Subcutaneous adipose tissue (tissue), 4 donors: Measurements from ENCODE around the gene ACOT7. TPM values are rescaled to one million over a fixed set of nuclear protein-coding genes. Genes with fewer than 3 reads are reported as not detected.

Experiments
- total RNA-seq, 4 donors: library from RNA; depleted of rRNA; stranded (reverse); fragments of >200 nt; gene quantifications; one replicate each; pipeline ENCODE4 v1.1.0, GENCODE V29; 2016
- TF ChIP-seq, protein P1 (sequence below): fragments of 450-650 bp; IDR thresholded peaks from one replicate; pipeline ENCODE4 v1.5.1; 2016; ENCODE audit warnings: low read depth, mild to moderate bottlenecking, control low read depth, antibody characterized with exemption, moderate library complexity

The ACOT7 gene
- total RNA-seq, 4 donors from 2014 or later: 7.5 to 14.3 (median 9.8) TPM

DNA sequence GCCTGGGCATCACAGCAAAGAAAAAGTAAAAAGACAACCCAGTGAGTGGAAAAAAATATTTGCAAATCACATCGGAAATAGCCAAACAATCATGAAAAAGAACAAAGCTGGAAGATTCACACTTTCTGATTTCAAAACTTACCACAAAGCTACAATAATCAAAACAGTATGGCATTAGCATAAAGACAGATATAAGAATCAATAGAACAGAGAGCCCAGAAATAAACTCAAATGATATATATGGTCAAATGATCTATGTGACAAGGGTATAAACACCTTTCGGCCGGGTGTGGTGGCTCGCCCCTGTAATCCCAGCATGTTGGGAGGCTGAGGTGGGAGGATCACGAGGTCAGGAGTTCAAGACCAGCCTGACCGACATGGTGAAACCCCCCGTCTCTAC, 13.5 kb downstream of the ACOT7 start:
- TF ChIP-seq, protein P1, sequence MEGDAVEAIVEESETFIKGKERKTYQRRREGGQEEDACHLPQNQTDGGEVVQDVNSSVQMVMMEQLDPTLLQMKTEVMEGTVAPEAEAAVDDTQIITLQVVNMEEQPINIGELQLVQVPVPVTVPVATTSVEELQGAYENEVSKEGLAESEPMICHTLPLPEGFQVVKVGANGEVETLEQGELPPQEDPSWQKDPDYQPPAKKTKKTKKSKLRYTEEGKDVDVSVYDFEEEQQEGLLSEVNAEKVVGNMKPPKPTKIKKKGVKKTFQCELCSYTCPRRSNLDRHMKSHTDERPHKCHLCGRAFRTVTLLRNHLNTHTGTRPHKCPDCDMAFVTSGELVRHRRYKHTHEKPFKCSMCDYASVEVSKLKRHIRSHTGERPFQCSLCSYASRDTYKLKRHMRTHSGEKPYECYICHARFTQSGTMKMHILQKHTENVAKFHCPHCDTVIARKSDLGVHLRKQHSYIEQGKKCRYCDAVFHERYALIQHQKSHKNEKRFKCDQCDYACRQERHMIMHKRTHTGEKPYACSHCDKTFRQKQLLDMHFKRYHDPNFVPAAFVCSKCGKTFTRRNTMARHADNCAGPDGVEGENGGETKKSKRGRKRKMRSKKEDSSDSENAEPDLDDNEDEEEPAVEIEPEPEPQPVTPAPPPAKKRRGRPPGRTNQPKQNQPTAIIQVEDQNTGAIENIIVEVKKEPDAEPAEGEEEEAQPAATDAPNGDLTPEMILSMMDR: no peak

DNA sequence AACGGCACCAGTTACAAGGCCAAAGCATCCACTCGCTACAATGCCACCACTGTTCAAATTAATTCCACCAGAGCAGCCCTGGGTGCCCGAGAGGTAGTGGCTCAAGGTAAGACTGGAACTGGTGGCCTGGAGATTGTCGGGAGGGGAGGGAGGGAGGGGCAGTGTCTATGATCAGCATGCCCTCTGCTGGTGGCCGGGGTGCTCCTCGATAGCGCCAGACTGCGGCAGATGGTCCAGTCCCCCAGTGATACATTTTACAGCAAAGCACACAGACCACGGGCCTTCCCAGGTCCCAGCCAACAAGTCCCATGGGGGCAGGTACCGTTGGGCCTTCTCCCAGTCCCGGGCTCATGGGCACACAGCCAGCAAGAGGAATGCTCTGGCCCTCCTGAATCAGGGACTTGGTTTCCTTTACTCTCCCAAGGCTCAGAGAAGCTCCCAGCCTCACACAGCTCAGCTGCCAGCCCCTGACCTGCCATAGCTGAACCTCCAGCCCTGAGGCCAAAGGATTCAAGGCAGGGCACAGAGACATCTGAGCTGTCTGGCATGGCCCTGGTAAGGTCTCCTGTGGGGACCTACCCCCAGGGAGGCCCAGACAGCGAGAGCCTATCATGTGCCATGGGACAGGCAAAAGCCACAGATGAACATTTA, 15.3 kb downstream of the ACOT7 start:
- TF ChIP-seq, protein P1: no peak

DNA sequence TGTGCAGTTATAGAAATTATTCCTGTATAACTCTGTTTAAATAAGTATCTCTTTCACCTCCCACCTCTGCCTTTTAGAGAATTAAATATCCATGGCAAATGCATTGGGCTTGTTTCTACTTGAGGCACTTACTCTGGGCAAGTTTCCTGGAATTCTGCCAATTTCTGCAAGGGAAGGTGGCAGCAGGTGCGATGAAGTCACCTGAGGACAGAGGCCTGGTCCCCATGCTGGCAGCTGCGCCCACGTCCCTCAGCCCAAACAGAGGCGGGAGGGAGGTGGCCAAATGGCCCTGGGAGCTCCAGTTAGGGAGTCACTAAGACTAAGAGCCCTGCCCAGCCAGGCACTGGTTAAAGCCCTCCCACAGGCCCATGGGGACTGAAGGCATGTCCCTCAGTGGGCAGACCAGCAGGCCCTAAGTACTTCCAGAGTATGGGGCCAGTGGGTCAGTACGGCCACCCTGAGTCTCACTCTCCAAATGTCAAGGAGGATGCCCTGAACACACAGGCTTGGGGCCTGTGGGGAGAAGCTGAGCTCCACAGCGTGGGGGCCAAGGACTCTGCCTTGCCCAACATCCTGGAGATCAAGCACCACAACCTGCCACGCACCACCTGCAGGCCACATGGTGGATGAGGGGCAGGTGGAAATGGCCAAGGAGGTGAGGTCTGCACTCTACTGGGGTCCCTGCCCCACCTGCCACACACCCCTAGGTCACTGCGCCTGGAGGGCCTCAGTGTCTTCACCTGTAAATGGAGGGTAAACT, 19.4 kb downstream of the ACOT7 start:
- TF ChIP-seq, protein P1: no peak

DNA sequence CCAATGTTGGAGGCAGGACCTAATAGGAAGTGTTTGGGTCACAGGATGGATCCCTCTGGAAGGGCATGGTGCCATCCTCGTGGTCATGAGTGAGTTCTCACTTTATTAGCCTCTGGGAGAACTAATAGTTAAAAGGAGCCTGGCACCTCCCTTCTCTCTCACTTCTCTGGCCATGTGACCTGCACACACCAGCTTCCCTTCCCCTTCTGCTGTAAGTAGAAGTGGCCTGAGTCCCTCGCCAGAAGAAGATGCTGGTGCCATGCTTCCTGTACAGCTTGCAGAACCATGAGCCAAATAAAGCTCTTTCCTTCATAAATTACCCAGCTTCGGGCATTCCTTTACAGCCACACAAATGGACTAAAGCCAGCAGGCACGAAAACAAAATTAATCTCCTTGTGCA, 23.6 kb downstream of the ACOT7 start:
- TF ChIP-seq, protein P1: no peak

DNA sequence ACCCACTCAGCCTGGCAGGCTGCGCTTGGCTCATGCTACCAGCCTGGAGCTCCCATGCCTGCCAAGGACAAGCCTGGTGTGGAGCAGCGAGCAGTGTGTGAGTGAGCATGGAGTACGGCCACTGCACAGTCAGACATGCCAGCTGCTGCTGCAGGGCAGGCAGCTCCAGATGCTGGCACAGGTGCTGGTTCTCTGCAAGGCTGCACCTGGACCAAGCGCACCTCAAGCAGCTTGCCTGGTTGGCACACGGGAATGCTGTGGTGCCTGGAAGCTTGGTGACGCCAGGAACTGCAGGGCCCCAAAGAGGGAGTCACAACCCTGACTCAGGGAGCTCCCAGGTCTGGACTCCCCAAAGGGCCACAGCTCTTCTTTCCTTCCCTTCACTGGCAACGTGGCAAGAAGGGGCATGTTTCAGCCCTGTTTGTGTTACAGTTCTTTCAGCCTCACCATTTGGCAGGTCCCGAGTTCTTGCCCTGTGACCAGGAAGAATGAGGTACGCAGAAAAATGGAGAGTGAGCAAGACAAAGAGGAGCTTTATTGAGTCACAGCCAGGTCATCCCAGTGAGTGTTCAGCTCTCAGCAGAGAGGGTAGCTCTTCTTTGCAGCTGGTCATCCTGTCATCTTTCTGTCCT, 26.1 kb downstream of the ACOT7 start:
- TF ChIP-seq, protein P1: no peak

DNA sequence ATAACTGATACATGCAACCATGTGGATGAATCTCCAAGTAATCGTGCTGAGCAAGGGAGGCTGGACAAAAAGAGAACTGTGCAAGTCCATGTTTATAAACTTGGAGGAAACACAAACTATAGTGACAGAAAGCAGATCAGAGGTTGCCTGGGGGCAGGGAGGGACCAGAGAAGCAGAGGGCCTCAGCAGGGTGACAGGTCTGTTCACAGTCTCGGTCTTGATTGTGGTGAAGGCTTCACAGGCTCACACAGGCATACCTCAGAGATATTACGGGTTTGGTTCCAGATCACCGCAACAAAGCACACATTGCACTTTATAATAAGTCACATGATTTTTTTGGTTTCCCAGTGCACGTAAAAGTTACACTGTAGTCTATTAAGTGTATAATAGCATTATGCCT, 28.5 kb downstream of the ACOT7 start:
- TF ChIP-seq, protein P1: no peak

DNA sequence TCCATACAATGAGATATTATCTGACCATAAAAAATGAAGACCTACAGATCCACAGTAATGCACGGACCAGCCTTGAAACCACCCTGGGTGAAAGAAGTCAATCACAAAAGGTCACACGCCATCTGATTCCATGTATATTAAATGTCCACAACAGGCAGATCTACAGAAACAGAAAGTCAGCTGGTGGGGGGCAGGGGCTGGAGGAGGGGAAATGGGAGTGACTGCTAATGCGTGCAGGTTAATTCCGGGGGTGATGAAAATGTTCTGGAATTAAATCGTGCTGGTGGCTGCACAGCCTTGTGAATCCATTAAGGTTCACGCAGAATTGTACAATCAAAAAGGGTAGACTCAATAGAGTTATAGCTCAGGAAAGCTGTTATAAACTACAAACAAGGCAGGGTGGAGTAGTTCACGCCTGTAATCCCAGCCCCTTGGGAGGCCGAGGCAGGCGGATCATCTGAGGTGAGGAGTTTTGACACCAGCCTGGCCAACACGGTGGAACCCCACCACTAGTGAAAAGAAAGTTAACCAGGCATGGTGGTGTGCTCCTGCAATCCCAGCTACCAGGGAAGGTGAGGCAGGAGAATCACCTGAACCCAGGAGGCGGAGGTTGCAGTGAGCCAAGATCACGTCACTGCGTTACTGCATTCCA, 32.3 kb downstream of the ACOT7 start:
- TF ChIP-seq, protein P1: no peak
